NCI-H526 treated with DMSO at 0.1 percent for 48 hours (cell line): ENCODE measurements around the gene SNX6.
"Not testable (repeated sequence)": the region's sequence is repeated elsewhere in the genome, so short reads cannot be mapped to it uniquely, and the experiment has no call there.

Source experiments
- DNase-seq: peaks from one replicate; lab custom pipeline; 2025; lab: John Stamatoyannopoulos, UW

SNX6 gene

GRCh38 chr14:34629657-34630529 is at the start of gene SNX6:
SNX6 (minus strand) TSS chr14:34630148; CDS start chr14:34630116, 32 bp downstream.
- peak; percentile 49 for DNase-seq

- no peak for DNase-seq
Measured at GRCh38 chr14:34678735-34679134, 48.8 kb upstream of the SNX6 start.

GRCh38 chr14:34678306-34678705 is 48.4 kb upstream of the SNX6 start:
- no peak for DNase-seq

- DNase-seq, result no peak
Measured at GRCh38 chr14:34676516-34677211, 46.7 kb upstream of the SNX6 start.

GRCh38 chr14:34673702-34674101 is 43.8 kb upstream of the SNX6 start:
- DNase-seq, result no peak

- no peak for DNase-seq
Measured at GRCh38 chr14:34671716-34672115, 41.8 kb upstream of the SNX6 start.

- DNase-seq, result no peak
Measured at GRCh38 chr14:34668111-34668510, 38.2 kb upstream of the SNX6 start.

- DNase-seq, result no peak
Measured at GRCh38 chr14:34667007-34667406, 37.1 kb upstream of the SNX6 start.

GRCh38 chr14:34665785-34666435 is 36.0 kb upstream of the SNX6 start:
- no peak for DNase-seq

- no peak for DNase-seq
Measured at GRCh38 chr14:34662561-34663088, 32.7 kb upstream of the SNX6 start.

- no peak for DNase-seq
Measured at GRCh38 chr14:34660796-34661195, 30.8 kb upstream of the SNX6 start.

GRCh38 chr14:34655959-34656358 is 26.0 kb upstream of the SNX6 start:
- no peak for DNase-seq

- not testable (repeated sequence) for DNase-seq
Measured at GRCh38 chr14:34653073-34653472, 23.1 kb upstream of the SNX6 start.

- DNase-seq, result not testable (repeated sequence)
Measured at GRCh38 chr14:34652348-34652747, 22.4 kb upstream of the SNX6 start.

- DNase-seq, result no peak
Measured at GRCh38 chr14:34650786-34651584, 21.0 kb upstream of the SNX6 start.

- not testable (repeated sequence) for DNase-seq
Measured at GRCh38 chr14:34650006-34650405, 20.1 kb upstream of the SNX6 start.

- DNase-seq, result no peak
Measured at GRCh38 chr14:34649344-34649743, 19.4 kb upstream of the SNX6 start.

- no peak for DNase-seq
Measured at GRCh38 chr14:34646570-34647255, 16.8 kb upstream of the SNX6 start.

GRCh38 chr14:34643361-34643760 is 13.4 kb upstream of the SNX6 start:
- DNase-seq, result no peak

- DNase-seq, result no peak
Measured at GRCh38 chr14:34642595-34642994, 12.6 kb upstream of the SNX6 start.

- no peak for DNase-seq
Measured at GRCh38 chr14:34640826-34641225, 10.9 kb upstream of the SNX6 start.
